Lung (tissue), 12 donors: ENCODE measurements around the gene BEND3. TPM values are rescaled to one million over a fixed set of nuclear protein-coding genes. Genes with fewer than 3 reads are reported as not detected.

Experiments
- ATAC-seq: fragments of 200-7000 bp; cut with Tn5 transposase; one replicate; pipeline ENCODE4 v1.9.1; 2020; ENCODE audit warnings: moderate number of reproducible peaks; ENCODE audit not compliant: insufficient read depth, low FRiP score
- DNase-seq, 3 donors: peaks; one replicate each; pipeline ENCODE4 v3.0.0-alpha.2; 2013 to 2017
- H3K27ac ChIP-seq, 2 donors: one replicate each; pipeline ENCODE4 v1.5.1; 2013; ENCODE audit warnings: mild to moderate bottlenecking in 2 of 2, moderate library complexity in 2 of 2, control low read depth in 1 of 2, inconsistent platforms in 1 of 2, low read depth in 1 of 2, low read length in 1 of 2
- H3K27me3 ChIP-seq, 3 donors: one replicate each; pipeline ENCODE4 v1.5.1; 2013; ENCODE audit warnings: low read length in 2 of 3; ENCODE audit not compliant: control insufficient read depth in 3 of 3, insufficient read depth in 3 of 3
- H3K36me3 ChIP-seq, 4 donors: one replicate each; pipeline ENCODE4 v1.5.1; 2013; ENCODE audit warnings: low read length in 4 of 4, mild to moderate bottlenecking in 1 of 4, moderate library complexity in 1 of 4; ENCODE audit not compliant: control insufficient read depth in 4 of 4, insufficient read depth in 4 of 4
- H3K4me1 ChIP-seq, 5 donors: one replicate each; pipeline ENCODE4 v1.5.1; 2013; ENCODE audit warnings: low read length in 5 of 5, mild to moderate bottlenecking in 2 of 5, moderate library complexity in 1 of 5; ENCODE audit not compliant: control insufficient read depth in 5 of 5, insufficient read depth in 5 of 5
- H3K4me3 ChIP-seq: one replicate; pipeline ENCODE4 v1.5.1; 2013; ENCODE audit warnings: mild to moderate bottlenecking, control low read depth, moderate library complexity
- H3K9ac ChIP-seq, 2 donors: one replicate each; pipeline ENCODE4 v1.5.1; 2013; ENCODE audit warnings: low read length in 2 of 2, control low read depth in 1 of 2; ENCODE audit not compliant: insufficient read depth in 1 of 2
- H3K9me3 ChIP-seq, 4 donors: one replicate each; pipeline ENCODE4 v1.5.1; 2013; ENCODE audit warnings: low read length in 3 of 4, mild to moderate bottlenecking in 1 of 4, moderate library complexity in 1 of 4; ENCODE audit not compliant: control insufficient read depth in 4 of 4, insufficient read depth in 3 of 4
- CTCF ChIP-seq: IDR thresholded peaks from 2 replicates; pipeline ENCODE4 v1.5.1; 2012; ENCODE audit warnings: mild to moderate bottlenecking; ENCODE audit errors: control extremely low read depth, extremely low read depth
- WGBS, 2 donors: extraction: QIAGEN DNeasy Blood & Tissue Kit; methylation state at CpG; one replicate each; pipeline ENCODE4 v1.1.7; 2013; 5-methylcytosine and 5-hydroxymethylcytosine counted together
- polyA plus RNA-seq, 2 donors: library from polyadenylated mRNA; stranded (reverse); fragments of 200-250 nt; gene quantifications; one replicate each; pipeline ENCODE4 v1.2.1, GENCODE V29; 2013
- total RNA-seq, 2 donors: library from RNA; depleted of rRNA in 1 of 2; stranded (reverse); fragments of >200 nt in 1 of 2; gene quantifications; one replicate each; pipeline ENCODE4 v1.2.1, GENCODE V29; 2014 to 2021
- donor health status: control.
- donor health status: control.
- donor health status: Bipolar disorder and iron deficiency.
- donor health status: healthy.
- donor health status: DM: yes; HTN: yes; CAD: no.

The BEND3 gene
- total and polyA plus RNA-seq, 4 donors, result 1.2 to 4.4 (median 2.5) TPM

- no peak overlapping the region for H3K4me3 ChIP-seq
- TF ChIP-seq CTCF, result no peak
- H3K9ac ChIP-seq, result no peak overlapping the region
- DNase-seq (no peak), ATAC-seq (no peak)
- no peaks in the 10 kb centered on the region for H3K27me3 ChIP-seq
- WGBS, 2 donors, result 90 to 99% methylated on average over 5 of the region's 5 CpGs
- H3K36me3 ChIP-seq, result no peaks in the 10 kb centered on the region
- H3K4me1 ChIP-seq, result peaks cover 0 to 2% (median 0%) of the 10 kb centered on the region in 5 donors
- H3K9me3 ChIP-seq, result no peaks in the 10 kb centered on the region
- H3K27ac ChIP-seq, result no peak overlapping the region
Measured at GRCh38 chr6:107125771-107126170, 10.5 kb upstream of the BEND3 start.

GRCh38 chr6:107124934-107125348 lies 9.6 kb upstream of the BEND3 start:
- Histone ChIP-seq H3K36me3 (no peaks in the 10 kb centered on the region), H3K9me3 (no peaks in the 10 kb centered on the region), H3K4me3 (no peak overlapping the region), H3K27ac (no peak overlapping the region), H3K27me3 (no peaks in the 10 kb centered on the region), H3K9ac (no peak overlapping the region), H3K4me1 (peaks cover 0 to 2% (median 0%) of the 10 kb centered on the region in 5 donors)
- ATAC-seq, result no peak
- 65 to 68% methylated on average over 4 of the region's 4 CpGs for WGBS, 2 donors
- DNase-seq, result no peak
- TF ChIP-seq CTCF, result no peak

GRCh38 chr6:107123501-107123900 lies 8.2 kb upstream of the BEND3 start:
- no peak for ATAC-seq
- peaks cover 0 to 2% (median 0%) of the 10 kb centered on the region in 5 donors for H3K4me1 ChIP-seq
- DNase-seq, result no peak

More at GRCh38 chr6:107123501-107123900, 8.2 kb upstream of the BEND3 start:
- Histone ChIP-seq H3K27ac (no peak overlapping the region), H3K4me3 (no peak overlapping the region), H3K36me3 (no peaks in the 10 kb centered on the region), H3K27me3 (no peaks in the 10 kb centered on the region), H3K9ac (no peak overlapping the region), H3K9me3 (no peaks in the 10 kb centered on the region)
- 88 to 96% methylated on average over 6 of the region's 6 CpGs for WGBS, 2 donors
- TF ChIP-seq CTCF, result no peak
